ENCODE measurements around the gene CREB5. TPM values are rescaled to one million over a fixed set of nuclear protein-coding genes. Genes with fewer than 3 reads are reported as not detected.

Gene CREB5
- total and polyA plus RNA-seq, 2 donors (not counting 3 experiments of a cell fraction or from before 2014, with no cell fraction given): 19.6 to 28.4 TPM

- dilution Hi-C loops (cut with MboI; ENCODE audit: extremely low pct_ligation_motif_present, low sequenced_read_pairs): no loop called here
- CTCF ChIA-PET: interaction anchor here (1.2 to 1.6 kb wide), 2 partner anchors 12 to 13 kb away, joined by 3 to 4 read pairs; no protein-coding TSS in a partner anchor
- FAIRE-seq: no peak
These were observed 347.2 kb downstream of the CREB5 start for GRCh38 chr7:28759475-28759971.

More at GRCh38 chr7:28759475-28759971, 347.2 kb downstream of the CREB5 start:
- no TSS peak for BruUV-seq (replicated peaks)
- no peaks in the 10 kb centered on the region for H4K20me1 ChIP-seq (replicated peaks; ENCODE audit: control insufficient read depth, extremely low read depth, insufficient read depth, low read length)
- no peak overlapping the region for H2AFZ ChIP-seq (ENCODE audit: low read depth, low read length)
- no peak overlapping the region for H3K9ac ChIP-seq (replicated peaks; ENCODE audit: extremely low read depth, insufficient read depth, low read length)
- H3K9me3 ChIP-seq (replicated peaks; ENCODE audit: control insufficient read depth, insufficient read depth, low read length): no peaks in the 10 kb centered on the region
- no peak overlapping the region for H3K4me3 ChIP-seq (replicated peaks in 1 of 3; ENCODE audit: insufficient read depth in 1 of 3, low read depth in 1 of 3, low read length in 3 of 3)
- H3K9me1 ChIP-seq (replicated peaks; ENCODE audit: control insufficient read depth, extremely low read depth, insufficient read depth, low read length): no peaks in the 10 kb centered on the region
- no peaks in the 10 kb centered on the region for H3K36me3 ChIP-seq (ENCODE audit: control insufficient read depth in 2 of 2, extremely low read depth in 1 of 2, insufficient read depth in 2 of 2, low read length in 2 of 2)
- POLR2A ChIA-PET: no interaction called here
- intact Hi-C loops (cut with micrococcal nuclease): no loop called here
- TF ChIP-seq, protein P1, sequence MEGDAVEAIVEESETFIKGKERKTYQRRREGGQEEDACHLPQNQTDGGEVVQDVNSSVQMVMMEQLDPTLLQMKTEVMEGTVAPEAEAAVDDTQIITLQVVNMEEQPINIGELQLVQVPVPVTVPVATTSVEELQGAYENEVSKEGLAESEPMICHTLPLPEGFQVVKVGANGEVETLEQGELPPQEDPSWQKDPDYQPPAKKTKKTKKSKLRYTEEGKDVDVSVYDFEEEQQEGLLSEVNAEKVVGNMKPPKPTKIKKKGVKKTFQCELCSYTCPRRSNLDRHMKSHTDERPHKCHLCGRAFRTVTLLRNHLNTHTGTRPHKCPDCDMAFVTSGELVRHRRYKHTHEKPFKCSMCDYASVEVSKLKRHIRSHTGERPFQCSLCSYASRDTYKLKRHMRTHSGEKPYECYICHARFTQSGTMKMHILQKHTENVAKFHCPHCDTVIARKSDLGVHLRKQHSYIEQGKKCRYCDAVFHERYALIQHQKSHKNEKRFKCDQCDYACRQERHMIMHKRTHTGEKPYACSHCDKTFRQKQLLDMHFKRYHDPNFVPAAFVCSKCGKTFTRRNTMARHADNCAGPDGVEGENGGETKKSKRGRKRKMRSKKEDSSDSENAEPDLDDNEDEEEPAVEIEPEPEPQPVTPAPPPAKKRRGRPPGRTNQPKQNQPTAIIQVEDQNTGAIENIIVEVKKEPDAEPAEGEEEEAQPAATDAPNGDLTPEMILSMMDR (IDR thresholded peaks at IDR 0.05; ENCODE audit: extremely low read depth in 1 of 2, insufficient read depth in 1 of 2, low read depth in 1 of 2, low read length in 2 of 2): no peak
- TF ChIP-seq POLR2A (IDR thresholded peaks at IDR 0.05; ENCODE audit: low read depth, low read length) (no peak), FOS (IDR thresholded peaks at IDR 0.05; ENCODE audit: borderline replicate concordance, insufficient read depth, low read length) (no peak), GATA2 (IDR thresholded peaks at IDR 0.05; ENCODE audit: insufficient read depth, insufficient read length, low read depth, low read length) (no peak), JUN (IDR thresholded peaks at IDR 0.05; ENCODE audit: borderline replicate concordance, insufficient read depth, insufficient read length, low read depth) (no peak), MYC (IDR thresholded peaks at IDR 0.05; ENCODE audit: low read depth, low read length) (no peak)
- TF ChIP-seq, protein P2, sequence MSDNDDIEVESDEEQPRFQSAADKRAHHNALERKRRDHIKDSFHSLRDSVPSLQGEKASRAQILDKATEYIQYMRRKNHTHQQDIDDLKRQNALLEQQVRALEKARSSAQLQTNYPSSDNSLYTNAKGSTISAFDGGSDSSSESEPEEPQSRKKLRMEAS (IDR thresholded peaks at IDR 0.05; ENCODE audit: insufficient read depth, insufficient read length): no peak
- H3K4me1 ChIP-seq (ENCODE audit: control insufficient read depth, extremely low read depth, insufficient read depth, low read length): no peaks in the 10 kb centered on the region
- H3K4me2 ChIP-seq (ENCODE audit: insufficient read depth, low read length): no peak overlapping the region
- DNase-seq (ENCODE audit: low read depth, low spot score): no peak
- H3K79me2 ChIP-seq (ENCODE audit: control insufficient read depth, insufficient read depth, low read length): no peaks in the 10 kb centered on the region
- no peaks in the 10 kb centered on the region for H3K27me3 ChIP-seq (ENCODE audit: control insufficient read depth in 2 of 2, insufficient read depth in 2 of 2, low read length in 2 of 2)
- H3K27ac ChIP-seq (ENCODE audit: insufficient read depth, low read depth, low read length): no peak overlapping the region

All from endothelial cell of umbilical vein (primary cell).